HG02938 (cell line): ENCODE data around the gene STIM1.
A peak's percentile ranks its signal among the peaks of the same experiment; 100 is the strongest.

Experiments used
- ATAC-seq: cut with Tn5 transposase; IDR thresholded peaks from one replicate; pipeline ENCODE4 v1.9.1; 2021; ENCODE audit warnings: mild to moderate bottlenecking, moderate library complexity; ENCODE audit not compliant: unreplicated experiment

STIM1 gene

DNA sequence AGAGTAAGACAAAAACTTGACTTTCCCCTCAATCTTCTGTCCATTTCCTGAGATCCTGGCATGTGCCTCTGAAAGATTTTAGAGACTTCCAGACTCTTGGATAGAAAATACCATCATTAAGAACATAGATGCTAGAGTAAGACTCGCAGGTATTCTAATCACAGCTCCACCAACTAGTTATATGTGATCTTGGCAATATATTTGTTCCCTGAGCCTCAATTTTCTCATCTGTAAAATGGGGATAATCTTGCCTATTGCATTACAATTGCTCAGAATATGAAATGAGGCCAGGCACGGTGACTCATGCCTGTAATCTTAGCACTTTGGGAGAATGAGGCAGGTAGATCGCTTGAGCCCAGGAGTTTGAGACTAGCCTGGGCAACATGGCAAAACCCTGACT lies 25.4 kb upstream of the STIM1 start:
- ATAC-seq, result no peak

DNA sequence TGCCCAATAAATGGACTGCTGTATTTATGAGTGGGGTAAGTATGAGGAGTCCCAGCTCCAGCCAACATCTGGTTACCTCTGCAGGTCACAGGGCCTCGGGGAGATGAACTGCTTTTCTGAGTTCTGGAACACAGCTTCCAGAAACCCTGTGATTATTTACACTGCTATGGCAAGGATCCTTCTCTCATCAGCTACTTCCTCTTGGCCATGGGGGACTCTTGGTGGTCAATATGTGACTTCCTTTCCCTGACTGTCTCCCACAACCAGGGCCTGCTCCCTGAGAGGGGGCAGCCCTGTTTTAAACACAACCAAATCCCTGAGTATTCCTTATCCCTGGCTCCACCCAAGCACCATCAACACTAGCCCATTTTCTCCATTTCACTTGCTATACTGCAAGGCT lies 24.7 kb upstream of the STIM1 start:
- no peak for ATAC-seq

- no peak for ATAC-seq
Observed at GRCh38 chr11:3831378-3832239, 23.9 kb upstream of the STIM1 start.

DNA sequence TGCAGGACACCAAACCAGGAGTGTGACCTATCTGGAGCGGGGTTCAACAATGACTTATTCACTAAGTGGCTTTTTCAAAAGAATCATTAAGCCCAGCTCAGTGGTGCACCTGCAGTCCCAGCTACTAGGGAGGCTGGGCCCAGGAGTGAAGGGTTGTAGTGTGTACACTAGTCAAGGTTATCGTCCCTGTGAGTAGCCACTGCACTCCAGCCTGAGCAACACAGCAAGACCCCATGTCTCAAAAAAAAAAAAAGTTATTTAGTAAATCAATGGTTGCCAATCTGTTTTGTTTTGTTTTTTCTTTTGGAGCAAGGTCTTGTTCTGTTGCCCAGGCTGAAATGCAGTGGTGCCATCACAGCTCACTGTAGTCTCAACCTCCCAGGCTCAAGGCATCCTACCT lies 22.6 kb upstream of the STIM1 start:
- no peak for ATAC-seq

DNA sequence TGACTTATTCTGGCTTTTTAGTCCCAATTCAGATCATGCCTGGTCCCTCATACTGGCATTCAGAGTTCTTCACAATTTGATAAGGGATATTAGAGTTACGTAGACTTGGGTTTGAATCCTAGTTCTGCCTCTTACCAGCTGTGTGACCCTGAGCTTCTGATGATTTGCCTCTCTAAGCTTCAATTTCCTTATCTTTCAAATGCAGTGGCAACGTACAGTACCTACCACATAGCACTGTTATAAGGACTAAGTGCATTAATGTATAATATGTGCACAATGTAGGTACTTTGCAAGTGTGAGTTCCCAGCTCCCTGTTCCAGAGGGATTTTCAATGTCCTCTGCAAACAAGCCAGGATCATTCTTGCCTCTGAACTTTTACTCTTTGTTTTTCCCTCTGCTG lies 22.0 kb upstream of the STIM1 start:
- no peak for ATAC-seq

DNA sequence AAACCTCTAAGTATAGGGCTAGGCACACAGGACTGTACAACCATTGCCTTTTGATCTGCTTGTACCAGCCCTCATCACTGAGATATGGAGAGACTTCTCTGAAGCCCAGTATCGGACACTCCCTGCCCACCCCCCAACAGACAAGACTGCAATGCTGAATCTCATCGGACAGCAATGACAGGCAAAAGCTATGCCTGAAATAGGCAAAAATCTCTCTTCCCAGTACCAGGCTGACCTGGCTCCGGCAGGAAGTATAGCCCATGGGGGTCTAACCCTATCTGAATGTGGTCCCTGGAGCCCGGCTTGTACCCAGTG lies 21.2 kb upstream of the STIM1 start:
- no peak for ATAC-seq

DNA sequence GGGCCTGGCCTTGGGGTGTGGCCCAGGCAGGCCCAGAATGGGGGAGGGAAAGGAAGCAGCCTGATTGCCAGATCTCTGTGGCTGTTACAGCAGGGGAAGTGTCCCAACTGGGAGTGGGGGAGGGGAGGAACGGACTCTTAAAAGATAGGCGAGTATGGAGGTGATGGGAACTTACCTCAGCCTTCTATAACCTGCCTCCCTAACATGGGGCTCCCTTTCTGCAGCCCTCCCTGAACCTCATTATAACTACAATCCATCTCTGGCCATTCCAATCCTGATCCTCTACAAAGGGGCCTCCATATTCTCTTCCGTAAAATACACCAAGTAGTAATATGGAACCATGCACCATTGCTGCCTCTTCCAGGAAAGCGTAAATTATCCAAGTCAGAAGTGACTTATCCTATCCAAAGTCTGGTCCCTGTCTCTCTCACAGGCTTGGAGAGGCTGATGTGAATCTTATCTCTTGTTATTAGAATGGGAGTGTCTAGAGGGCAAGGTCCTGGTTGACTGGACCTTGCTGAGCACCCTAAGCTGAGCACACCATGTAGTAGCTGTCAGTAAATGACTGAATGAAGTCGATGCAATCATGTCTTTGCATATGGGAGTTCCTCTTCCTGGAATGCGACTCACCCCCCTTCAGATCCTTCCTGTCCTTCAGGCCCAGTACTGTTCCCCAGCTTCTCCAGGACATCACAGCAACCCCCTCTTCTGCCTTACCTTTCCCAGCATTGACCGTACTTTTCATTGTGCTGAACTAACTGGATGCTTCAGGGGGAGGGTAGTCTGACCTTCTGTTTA lies 20.6 kb upstream of the STIM1 start:
- ATAC-seq, result no peak

DNA sequence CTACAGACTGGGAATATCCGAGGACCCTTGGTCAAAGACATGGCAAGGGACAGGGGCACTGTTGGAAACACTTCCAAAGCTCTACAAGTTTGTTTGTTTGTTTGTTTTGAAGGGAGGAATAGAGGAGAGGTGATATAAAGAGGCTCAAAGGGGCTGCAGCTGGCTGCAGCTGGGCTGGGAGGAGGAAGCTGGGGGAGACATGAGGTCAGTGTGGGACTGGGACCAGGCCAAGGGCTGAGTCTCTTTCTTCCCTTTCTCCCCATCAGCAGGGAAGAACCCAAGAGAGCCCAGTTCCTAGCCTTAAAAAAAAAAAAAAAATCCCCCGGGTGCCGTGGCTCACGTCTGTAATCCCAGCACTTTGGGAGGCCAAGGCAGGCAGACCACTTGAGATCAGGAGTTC lies 19.7 kb upstream of the STIM1 start:
- no peak for ATAC-seq

GRCh38 chr11:3836903-3837302 lies 18.6 kb upstream of the STIM1 start:
- no peak for ATAC-seq

GRCh38 chr11:3837793-3838192 lies 17.7 kb upstream of the STIM1 start:
- ATAC-seq, result no peak

GRCh38 chr11:3838504-3838903 lies 17.0 kb upstream of the STIM1 start:
- ATAC-seq, result no peak

GRCh38 chr11:3840004-3840869 lies 15.2 kb upstream of the STIM1 start:
- ATAC-seq, result peak; percentile 1

- ATAC-seq, result peak; percentile 42
Observed at GRCh38 chr11:3840870-3841425, 14.5 kb upstream of the STIM1 start, which contains the start of gene RHOG. TSS of gene RHOG (minus strand) at chr11:3840959. CDS start at chr11:3828138, 12,821 bp downstream.

GRCh38 chr11:3841426-3842350 lies 13.8 kb upstream of the STIM1 start:
- ATAC-seq, result peak; percentile 58

GRCh38 chr11:3843326-3843725 lies 12.1 kb upstream of the STIM1 start:
- no peak for ATAC-seq

DNA sequence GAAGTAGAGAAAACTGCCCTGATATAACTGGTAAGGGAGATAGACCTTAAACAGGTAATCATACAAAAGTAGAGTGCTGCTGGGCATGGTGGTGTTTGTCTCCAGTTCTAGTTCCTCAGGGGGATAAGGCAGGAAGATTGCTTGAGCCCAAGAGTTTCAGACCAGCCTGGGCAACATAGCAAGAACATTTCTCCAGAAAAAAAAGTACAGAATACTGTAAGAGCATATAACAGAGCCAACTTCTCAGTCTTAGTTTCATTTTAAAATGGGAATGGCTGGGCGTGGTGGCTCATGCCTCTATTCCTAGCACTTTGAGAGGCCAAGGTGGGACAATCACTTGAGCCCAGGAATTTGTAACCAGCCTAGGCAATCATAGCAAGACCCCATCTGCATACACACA lies 10.2 kb upstream of the STIM1 start:
- ATAC-seq, result no peak

GRCh38 chr11:3845670-3846069 lies 9.8 kb upstream of the STIM1 start:
- ATAC-seq, result no peak

GRCh38 chr11:3849297-3849874 lies 6.1 kb upstream of the STIM1 start:
- ATAC-seq, result no peak

DNA sequence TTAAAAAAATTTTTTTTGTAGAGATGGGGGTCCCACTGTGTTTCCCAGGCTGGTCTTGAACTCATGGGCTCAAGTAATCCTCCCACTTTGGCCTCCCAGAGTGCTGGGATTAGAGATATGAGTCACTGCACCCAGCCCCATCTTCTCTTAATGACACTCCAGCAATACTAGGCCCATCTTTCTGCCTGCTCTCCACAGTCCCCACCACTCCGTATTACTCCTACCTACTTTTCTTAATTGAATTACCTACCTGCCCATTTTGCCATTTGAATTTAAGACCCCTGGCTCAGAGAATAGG lies 2.0 kb upstream of the STIM1 start:
- ATAC-seq, result no peak
